ENCODE results near the gene TMEM80.
"Not testable (repeated sequence)": the region's sequence is repeated elsewhere in the genome, so short reads cannot be mapped to it uniquely, and the experiment has no call there.

Gene TMEM80

GRCh38 chr11:679271-680207 is 16.1 kb upstream of the TMEM80 start:
- no peak for DNase-seq (ENCODE audit: low read depth in 2 of 2)

GRCh38 chr11:680476-680875 is 15.1 kb upstream of the TMEM80 start:
- DNase-seq (ENCODE audit: low read depth in 2 of 2), result no peak

- no peak for DNase-seq (ENCODE audit: low read depth in 2 of 2)
These were observed 14.6 kb upstream of the TMEM80 start for GRCh38 chr11:680970-681369.

- no peak for DNase-seq (ENCODE audit: low read depth in 2 of 2)
These were observed 9.0 kb upstream of the TMEM80 start for GRCh38 chr11:686451-687243.

- no peak for DNase-seq (ENCODE audit: low read depth in 2 of 2)
These were observed 7.9 kb upstream of the TMEM80 start for GRCh38 chr11:687751-688150.

GRCh38 chr11:688681-689080 is 6.9 kb upstream of the TMEM80 start:
- no peak for DNase-seq (ENCODE audit: low read depth in 2 of 2)

GRCh38 chr11:689625-690024 is 6.0 kb upstream of the TMEM80 start:
- no peak for DNase-seq (ENCODE audit: low read depth in 2 of 2)

GRCh38 chr11:690244-690643 is 5.4 kb upstream of the TMEM80 start:
- not testable (repeated sequence) for DNase-seq (ENCODE audit: low read depth in 2 of 2)

GRCh38 chr11:690738-691633 is 4.6 kb upstream of the TMEM80 start:
- DNase-seq (ENCODE audit: low read depth in 2 of 2), result no peak

GRCh38 chr11:691710-692590 is 3.7 kb upstream of the TMEM80 start:
- DNase-seq (ENCODE audit: low read depth in 2 of 2), result no peak

- DNase-seq (ENCODE audit: low read depth in 2 of 2), result no peak
These were observed 2.7 kb upstream of the TMEM80 start for GRCh38 chr11:692824-693414.

- no peak for DNase-seq (ENCODE audit: low read depth in 2 of 2)
These were observed 2.2 kb upstream of the TMEM80 start for GRCh38 chr11:693415-693831.

- DNase-seq (ENCODE audit: low read depth in 2 of 2), result no peak
These were observed 1.6 kb upstream of the TMEM80 start for GRCh38 chr11:693887-694562.

- DNase-seq (ENCODE audit: low read depth in 2 of 2), result peak; percentile 90 to 93
These were observed 891 bp upstream of the TMEM80 start, which contains the start of gene DEAF1 for GRCh38 chr11:694563-695287. Gene DEAF1 (minus strand): TSS chr11:695222. CDS start chr11:695047, 175 bp downstream.

GRCh38 chr11:695288-695537 is 403 bp upstream of the TMEM80 start:
- no peak for DNase-seq (ENCODE audit: low read depth in 2 of 2)

GRCh38 chr11:696955-697491 is 1.4 kb downstream of the TMEM80 start:
- DNase-seq (ENCODE audit: low read depth in 2 of 2), result peak; percentile 33 to 36

GRCh38 chr11:697811-698311 is 2.2 kb downstream of the TMEM80 start:
- no peak for DNase-seq (ENCODE audit: low read depth in 2 of 2)

GRCh38 chr11:698493-699115 is 3.0 kb downstream of the TMEM80 start:
- no peak for DNase-seq (ENCODE audit: low read depth in 2 of 2)

Measured in fibroblast of skin of left biceps (primary cell).